Adipocyte (in vitro differentiated cells): ENCODE measurements around the gene USP22.

Experiments
- DNase-seq: peaks from one replicate; pipeline ENCODE4 v3.0.0-alpha.2; 2015; ENCODE audit warnings: low read depth
- H3K27me3 ChIP-seq: replicated peaks from 2 replicates; pipeline ENCODE4 v1.7.0; 2013; ENCODE audit warnings: mild to moderate bottlenecking, low read length, moderate library complexity; ENCODE audit not compliant: control insufficient read depth, insufficient read depth
- H3K36me3 ChIP-seq: 2 replicates; pipeline ENCODE4 v1.7.0; 2013; ENCODE audit warnings: low read length, mild to moderate bottlenecking, moderate library complexity; ENCODE audit not compliant: control insufficient read depth, insufficient read depth, severe bottlenecking
- H3K4me1 ChIP-seq: 2 replicates; pipeline ENCODE4 v1.7.0; 2013; ENCODE audit warnings: mild to moderate bottlenecking, low read length, moderate library complexity; ENCODE audit not compliant: control insufficient read depth, insufficient read depth
- H3K4me3 ChIP-seq: 2 replicates; pipeline ENCODE4 v1.7.0; 2013; ENCODE audit warnings: mild to moderate bottlenecking, low read length, moderate library complexity
- H3K9ac ChIP-seq: 2 replicates; pipeline ENCODE4 v1.7.0; 2013; ENCODE audit warnings: mild to moderate bottlenecking, low read length, moderate library complexity
- H3K9me3 ChIP-seq: 2 replicates; pipeline ENCODE4 v1.7.0; 2013; ENCODE audit warnings: mild to moderate bottlenecking, low read length, moderate library complexity; ENCODE audit not compliant: control insufficient read depth

Gene USP22

DNA sequence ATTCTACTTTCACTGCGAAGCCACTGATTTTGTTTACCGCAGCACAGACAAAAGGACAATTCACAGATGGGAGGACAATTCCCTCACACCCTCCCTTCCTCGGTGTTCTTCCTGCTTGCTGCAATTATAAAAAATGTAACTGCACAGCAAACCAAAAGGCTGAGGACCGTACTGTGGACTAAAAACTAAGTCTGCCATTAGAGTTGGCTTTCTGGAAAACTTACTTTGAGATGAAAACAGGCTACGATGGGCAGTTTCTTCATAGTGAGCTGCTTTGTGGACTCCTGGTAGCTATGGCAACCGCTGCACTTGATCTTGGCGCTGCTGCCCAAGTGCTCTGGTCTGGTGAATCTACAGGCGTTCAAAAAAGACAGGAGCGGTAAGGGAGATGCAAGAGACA, 35.2 kb downstream of the USP22 start:
- Histone ChIP-seq H3K9ac (no peak overlapping the region), H3K4me1 (no peaks in the 10 kb centered on the region), H3K9me3 (no peaks in the 10 kb centered on the region), H3K36me3 (peaks cover 98% of the 10 kb centered on the region), H3K27me3 (no peaks in the 10 kb centered on the region), H3K4me3 (no peak overlapping the region)
- DNase-seq = no peak

DNA sequence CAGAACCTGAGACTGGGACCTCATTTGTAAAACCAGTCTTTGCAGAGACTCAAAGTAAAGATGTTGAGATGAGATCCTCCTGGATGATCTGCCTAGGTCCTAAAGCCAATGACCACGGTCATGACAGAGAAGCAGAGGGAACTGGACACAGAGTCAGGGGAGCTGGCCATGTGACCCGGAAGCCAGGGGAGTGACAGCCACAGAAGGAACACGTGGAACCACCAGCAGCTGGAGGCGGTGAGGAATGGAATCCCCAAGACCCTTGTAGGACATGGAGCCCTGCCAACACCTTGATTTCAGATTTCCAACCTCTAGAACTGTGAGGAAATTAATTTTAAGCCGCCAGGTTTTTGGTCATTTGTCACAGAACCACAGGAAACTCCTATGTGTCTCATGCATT, 37.0 kb downstream of the USP22 start:
- no peaks in the 10 kb centered on the region for H3K9me3 ChIP-seq
- no peak overlapping the region for H3K4me3 ChIP-seq
- H3K36me3 ChIP-seq = peaks cover 98% of the 10 kb centered on the region
- no peak overlapping the region for H3K9ac ChIP-seq
- no peak for DNase-seq
- no peaks in the 10 kb centered on the region for H3K27me3 ChIP-seq
- peaks cover 16% of the 10 kb centered on the region for H3K4me1 ChIP-seq

DNA sequence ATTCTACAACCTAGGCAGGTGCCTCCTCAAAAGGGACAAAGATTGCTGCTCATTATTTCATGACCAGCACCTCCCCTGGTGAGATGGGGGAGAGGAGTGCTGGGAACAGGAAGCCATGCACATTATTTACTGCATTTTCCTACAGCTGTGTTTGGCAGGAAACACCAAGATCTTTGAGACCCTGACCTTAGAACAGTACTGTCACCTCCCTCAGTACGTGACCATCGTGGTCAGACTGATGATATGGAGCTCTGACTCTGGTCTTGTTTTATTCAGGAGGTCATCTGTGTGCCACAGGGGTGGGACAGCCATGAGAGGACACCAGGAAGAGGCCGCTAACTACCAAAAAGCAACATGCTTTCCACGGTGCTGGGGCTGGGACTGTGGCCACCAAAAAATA, 37.4 kb downstream of the USP22 start:
- H3K4me3 ChIP-seq = no peak overlapping the region
- H3K4me1 ChIP-seq = peaks cover 17% of the 10 kb centered on the region
- DNase-seq = no peak
- H3K36me3 ChIP-seq = peaks cover 98% of the 10 kb centered on the region
- H3K27me3 ChIP-seq = no peaks in the 10 kb centered on the region
- no peak overlapping the region for H3K9ac ChIP-seq
- H3K9me3 ChIP-seq = no peaks in the 10 kb centered on the region

DNA sequence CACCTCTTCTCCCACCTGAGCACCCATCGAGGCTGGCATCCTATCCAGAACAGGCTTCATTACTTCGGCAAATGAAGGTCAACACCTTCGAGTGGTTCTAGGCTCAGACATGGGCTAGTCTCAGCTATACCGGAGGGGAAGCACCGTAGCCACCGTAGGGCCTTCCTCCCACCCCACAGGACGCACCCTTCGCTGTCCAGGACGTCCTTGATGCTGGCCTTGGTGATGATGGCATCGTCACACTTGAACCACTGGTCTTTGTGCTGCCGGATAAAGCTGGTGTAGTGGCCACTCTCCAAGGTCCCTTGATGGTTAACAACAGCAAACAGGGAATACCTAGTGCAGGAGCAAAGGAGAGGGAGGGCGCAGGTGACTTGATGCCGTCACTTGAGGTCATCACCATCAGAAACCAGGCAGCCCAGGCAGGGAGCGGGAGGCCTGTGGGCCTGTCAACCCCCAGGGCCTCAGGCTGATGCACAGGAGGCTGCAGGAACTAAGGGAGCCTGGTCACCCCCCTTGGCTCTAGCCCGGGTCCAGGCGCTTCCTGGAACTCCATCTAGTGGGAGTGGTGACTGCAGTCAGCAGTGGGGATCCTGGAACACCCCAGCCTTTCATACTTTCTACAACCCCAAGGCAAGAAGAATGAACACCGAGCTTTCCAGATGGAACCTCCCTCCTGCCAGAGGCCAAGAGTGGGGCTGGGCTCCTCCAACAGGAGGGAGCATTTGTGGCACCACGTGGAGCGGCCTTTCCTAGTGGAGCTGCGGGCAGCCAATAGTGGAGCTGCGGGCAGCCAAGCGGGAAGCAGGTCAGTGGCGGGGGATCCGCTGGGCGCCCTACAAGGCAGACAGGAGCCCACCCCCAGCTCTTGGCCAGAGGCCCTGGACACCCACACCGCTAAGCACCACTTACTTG, 38.5 kb downstream of the USP22 start:
- Histone ChIP-seq H3K4me1 (peaks cover 27% of the 10 kb centered on the region), H3K27me3 (no peaks in the 10 kb centered on the region), H3K9me3 (no peaks in the 10 kb centered on the region), H3K9ac (no peak overlapping the region), H3K36me3 (peaks cover 96% of the 10 kb centered on the region), H3K4me3 (no peak overlapping the region)
- DNase-seq = no peak

DNA sequence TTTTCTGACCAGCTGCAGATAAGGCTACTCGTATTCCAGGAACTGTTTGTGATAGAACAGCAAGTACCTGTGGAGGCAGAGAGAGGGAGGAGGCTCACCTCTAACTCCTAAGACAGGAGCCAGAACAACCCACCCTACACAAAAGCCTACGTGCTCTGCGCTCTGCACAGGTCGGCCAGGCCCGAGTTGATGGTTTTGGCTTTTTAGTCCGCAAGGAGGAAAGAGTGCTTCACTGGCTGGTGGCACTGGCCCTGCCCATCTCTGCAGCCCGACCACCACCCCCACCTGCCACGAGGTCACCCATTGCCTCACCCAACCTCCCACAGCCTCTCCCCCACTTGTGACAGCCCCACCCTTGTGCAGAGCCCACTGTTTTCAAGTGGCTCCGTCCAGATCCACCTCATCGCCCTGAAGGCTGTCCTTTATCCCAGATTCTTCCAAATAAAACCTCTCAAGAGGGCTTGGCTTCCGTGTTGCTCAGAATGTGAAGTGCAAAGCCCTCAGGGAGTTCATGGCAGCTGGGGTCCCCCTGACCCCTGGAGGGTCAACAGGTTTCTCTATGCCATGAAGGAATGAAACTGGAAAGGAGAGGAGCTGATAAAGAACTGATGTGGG, 39.7 kb downstream of the USP22 start:
- Histone ChIP-seq H3K4me1 (peaks cover 39% of the 10 kb centered on the region), H3K27me3 (no peaks in the 10 kb centered on the region), H3K36me3 (peaks cover 93% of the 10 kb centered on the region), H3K9ac (no peak overlapping the region), H3K4me3 (no peak overlapping the region), H3K9me3 (no peaks in the 10 kb centered on the region)
- DNase-seq = no peak

DNA sequence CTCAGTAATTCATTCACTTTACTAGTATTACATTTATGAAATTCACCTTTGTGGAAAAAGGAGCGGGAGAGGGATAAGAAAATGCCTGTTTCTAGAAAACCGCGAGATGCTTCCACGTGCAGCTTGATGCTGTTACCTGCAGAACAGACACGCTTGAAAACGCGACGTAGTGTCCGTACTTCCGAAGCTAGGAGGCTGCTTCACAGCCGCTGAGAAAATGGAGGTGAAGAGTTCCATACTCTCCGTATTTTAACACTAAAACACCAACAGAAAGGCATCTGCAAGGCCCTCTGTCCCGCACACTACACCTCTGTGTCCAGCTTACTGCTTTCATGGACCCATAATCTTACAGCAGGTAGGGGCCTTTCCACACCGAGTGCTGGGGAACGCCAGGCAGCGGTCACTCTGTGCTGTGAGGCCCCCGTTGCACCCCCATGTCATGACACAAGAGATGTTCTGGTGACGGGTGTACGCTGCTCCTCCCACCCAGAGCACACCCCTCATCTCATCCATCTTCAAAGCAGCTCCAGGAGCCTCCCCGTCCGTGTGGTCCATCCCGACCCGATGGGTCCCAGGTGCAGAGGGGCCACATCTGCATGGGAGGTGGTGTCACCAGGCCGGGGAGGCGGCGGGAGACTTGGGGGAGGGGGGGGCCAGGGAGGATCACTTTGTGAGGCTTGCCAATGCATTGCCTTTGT, 40.4 kb downstream of the USP22 start:
- no peak for DNase-seq
- Histone ChIP-seq H3K4me3 (no peak overlapping the region), H3K36me3 (peaks cover 88% of the 10 kb centered on the region), H3K27me3 (no peaks in the 10 kb centered on the region), H3K9me3 (no peaks in the 10 kb centered on the region), H3K4me1 (peaks cover 43% of the 10 kb centered on the region), H3K9ac (no peak overlapping the region)

DNA sequence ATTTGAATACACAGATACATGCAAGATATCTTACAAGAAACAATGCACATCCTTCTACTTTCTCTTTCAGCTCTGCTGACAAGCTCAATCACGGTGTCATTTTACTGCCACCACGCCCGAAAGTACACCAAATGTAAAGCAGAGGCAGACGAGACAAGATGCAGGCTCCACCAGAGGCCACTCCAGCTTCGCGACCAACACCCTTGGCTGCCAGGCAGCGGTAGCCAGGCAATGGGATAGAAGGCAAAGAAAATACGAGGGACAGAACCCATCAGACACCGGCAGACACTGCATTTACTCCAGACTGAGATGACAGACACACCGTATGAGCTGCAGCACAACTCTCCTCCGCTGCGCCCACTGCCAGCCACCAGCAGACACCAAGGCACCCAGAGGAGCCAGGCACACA, 41.0 kb downstream of the USP22 start:
- Histone ChIP-seq H3K4me1 (peaks cover 43% of the 10 kb centered on the region), H3K9ac (peak overlapping the region; percentile 32), H3K9me3 (no peaks in the 10 kb centered on the region), H3K4me3 (no peak overlapping the region), H3K36me3 (peaks cover 81% of the 10 kb centered on the region), H3K27me3 (no peaks in the 10 kb centered on the region)
- no peak for DNase-seq

DNA sequence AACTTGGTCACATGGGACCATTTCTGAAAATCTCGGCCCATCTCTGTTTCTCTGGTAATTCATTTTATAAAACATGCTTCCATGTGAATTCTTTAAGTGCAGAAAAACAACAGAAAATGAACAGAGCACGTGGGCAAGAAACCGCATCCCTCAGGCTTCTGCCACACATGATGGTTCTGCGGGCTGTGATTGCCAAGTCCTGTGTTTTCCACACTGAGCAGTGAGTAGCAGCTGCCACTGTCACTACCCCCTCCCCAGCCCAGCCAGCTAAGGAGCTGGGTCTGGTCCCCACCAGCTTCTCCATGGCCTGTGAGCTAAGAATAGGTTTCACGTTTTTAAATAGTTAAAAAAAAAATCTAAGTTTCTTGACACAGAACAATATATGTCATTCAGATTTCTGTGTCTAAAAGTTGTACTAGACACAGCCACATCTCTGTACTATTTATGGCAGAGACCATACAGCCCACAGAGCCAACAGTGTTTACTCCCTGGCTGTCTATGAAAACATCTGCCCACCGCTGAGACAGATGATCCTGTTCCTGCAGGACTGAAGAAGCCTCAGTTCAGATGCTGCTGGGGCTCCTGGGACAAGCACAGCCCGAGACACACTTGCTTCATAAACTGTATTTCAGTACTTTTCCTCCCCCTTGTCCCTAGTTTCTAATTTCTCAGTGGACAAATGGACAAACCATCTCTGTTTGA, 41.5 kb downstream of the USP22 start:
- H3K4me1 ChIP-seq = peaks cover 43% of the 10 kb centered on the region
- no peaks in the 10 kb centered on the region for H3K9me3 ChIP-seq
- no peaks in the 10 kb centered on the region for H3K27me3 ChIP-seq
- H3K4me3 ChIP-seq = no peak overlapping the region
- no peak for DNase-seq
- peaks cover 76% of the 10 kb centered on the region for H3K36me3 ChIP-seq
- peak overlapping the region; percentile 32 for H3K9ac ChIP-seq

DNA sequence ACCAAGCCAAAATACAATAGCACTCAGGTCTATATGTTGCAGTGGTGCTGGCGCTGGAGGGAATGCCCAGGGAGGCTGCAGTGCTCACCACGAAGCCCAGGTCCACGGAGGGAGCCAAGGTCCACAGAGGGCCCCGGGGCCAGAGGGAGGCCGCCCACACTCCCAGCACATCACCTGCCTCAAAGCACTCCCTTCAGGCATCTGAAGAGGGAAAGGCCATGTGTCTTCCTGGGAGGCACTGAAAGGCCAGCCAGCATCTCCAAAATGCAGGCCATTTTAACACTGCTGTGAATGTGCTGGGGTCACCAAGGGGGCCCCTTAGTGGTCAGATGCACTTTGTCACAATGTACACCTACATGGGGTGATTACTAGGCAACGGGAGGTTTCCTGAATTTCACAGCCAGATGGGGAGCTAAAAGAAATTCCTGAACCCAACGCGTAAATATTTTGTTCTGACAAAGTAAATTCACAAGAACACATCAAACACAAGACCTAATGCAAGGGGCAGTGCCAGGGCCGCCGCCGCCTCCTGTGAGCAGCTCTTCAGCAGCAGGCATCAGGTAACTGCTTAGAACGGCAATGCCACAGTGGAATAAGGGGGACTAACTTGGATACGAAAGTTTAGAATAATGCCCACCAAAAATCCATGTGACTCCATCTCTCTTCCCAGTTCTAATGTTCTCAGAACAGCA, 42.8 kb downstream of the USP22 start:
- no peak overlapping the region for H3K9ac ChIP-seq
- DNase-seq = no peak

DNA sequence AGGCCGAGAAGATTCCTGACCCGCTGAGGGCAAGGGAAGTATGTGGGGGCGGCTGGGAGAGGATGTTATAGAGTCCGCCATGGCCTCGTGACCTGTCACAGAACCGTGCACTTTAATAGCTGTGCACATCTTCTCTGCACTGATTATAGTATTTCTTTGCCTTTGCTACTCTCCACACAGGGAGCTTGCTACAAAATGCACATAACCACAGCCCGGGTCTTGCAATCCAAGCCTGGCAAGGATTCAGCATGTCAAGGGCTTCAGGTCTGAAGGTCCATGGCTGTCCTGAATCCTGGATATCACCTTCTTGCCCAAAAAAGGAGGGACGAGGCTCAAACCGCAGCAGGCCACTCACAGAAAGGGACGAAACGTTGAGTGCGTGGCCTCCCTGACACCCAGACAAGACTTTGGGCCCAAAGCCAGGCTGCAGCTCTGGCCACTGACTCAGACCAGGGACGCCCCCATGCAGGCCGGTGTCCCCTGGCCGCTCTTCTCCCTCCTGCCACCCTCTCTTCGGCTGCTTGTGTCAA, 43.7 kb downstream of the USP22 start:
- H3K4me3 ChIP-seq = no peak overlapping the region
- H3K9me3 ChIP-seq = no peaks in the 10 kb centered on the region
- peaks cover 43% of the 10 kb centered on the region for H3K4me1 ChIP-seq
- peaks cover 54% of the 10 kb centered on the region for H3K36me3 ChIP-seq
- no peak for DNase-seq
- H3K9ac ChIP-seq = no peak overlapping the region
- no peaks in the 10 kb centered on the region for H3K27me3 ChIP-seq

More for the DNA sequence above, 42.8 kb downstream of the USP22 start:
- no peaks in the 10 kb centered on the region for H3K9me3 ChIP-seq
- no peaks in the 10 kb centered on the region for H3K27me3 ChIP-seq
- H3K4me1 ChIP-seq = peaks cover 43% of the 10 kb centered on the region
- H3K4me3 ChIP-seq = no peak overlapping the region
- peaks cover 63% of the 10 kb centered on the region for H3K36me3 ChIP-seq
